SK-N-SH treated with all-trans-retinoic acid at 6 μM for 48 hours (cell line): ENCODE results near the gene FCER1G.

Experiments used
- ESRRG ChIP-seq: fragments of 250-450 bp; sonication (Bioruptor Pico); IDR thresholded peaks from 2 replicates; pipeline ENCODE4 v1.6.1; 2021; ENCODE audit warnings: mild to moderate bottlenecking
- ISL1 ChIP-seq: fragments of 250-450 bp; sonication (Bioruptor Pico); IDR thresholded peaks from 2 replicates; pipeline ENCODE4 v2.1.2; 2022; ENCODE audit warnings: mild to moderate bottlenecking, moderate library complexity
- POU6F1 ChIP-seq: fragments of 250-450 bp; sonication (Bioruptor Pico); IDR thresholded peaks from 2 replicates; pipeline ENCODE4 v1.8.0; 2021; ENCODE audit warnings: low read depth, mild to moderate bottlenecking, moderate library complexity, borderline replicate concordance

GRCh38 chr1:161177112-161177935 lies 37.8 kb upstream of the FCER1G start, which contains the start of gene B4GALT3:
- no peak for TF ChIP-seq ESRRG (CRISPR knock-in tag)
- no peak for TF ChIP-seq POU6F1 (CRISPR knock-in tag)
- TF ChIP-seq ISL1 (CRISPR knock-in tag): no peak
